Skeletal muscle tissue (tissue), 4 donors: Measurements from ENCODE around the gene KBTBD4. TPM values are rescaled to one million over a fixed set of nuclear protein-coding genes. Genes with fewer than 3 reads are reported as not detected.
A peak's percentile ranks its signal among the peaks of the same experiment; 100 is the strongest.
"Not testable (repeated sequence)": the region's sequence is repeated elsewhere in the genome, so short reads cannot be mapped to it uniquely, and the experiment has no call there.

ENCODE experiments used
- H3K27ac ChIP-seq: one replicate; pipeline ENCODE4 v1.7.0; 2013; ENCODE audit warnings: mild to moderate bottlenecking, low read depth, low read length, inconsistent platforms
- H3K27me3 ChIP-seq, 3 donors: one replicate each; pipeline ENCODE4 v1.7.0; 2013; ENCODE audit warnings: low read length in 3 of 3; ENCODE audit not compliant: control insufficient read depth in 3 of 3, insufficient read depth in 3 of 3
- H3K36me3 ChIP-seq, 3 donors: one replicate each; pipeline ENCODE4 v1.7.0; 2013; ENCODE audit warnings: low read length in 3 of 3; ENCODE audit not compliant: control insufficient read depth in 3 of 3, insufficient read depth in 3 of 3
- H3K4me1 ChIP-seq, 3 donors: one replicate each; pipeline ENCODE4 v1.7.0; 2013; ENCODE audit warnings: low read length in 3 of 3, mild to moderate bottlenecking in 3 of 3; ENCODE audit not compliant: control insufficient read depth in 3 of 3, insufficient read depth in 3 of 3
- H3K4me3 ChIP-seq, 3 donors: one replicate each; pipeline ENCODE4 v1.7.0; 2013; ENCODE audit warnings: low read length in 3 of 3
- H3K9ac ChIP-seq, 3 donors: one replicate each; pipeline ENCODE4 v1.7.0; 2013; ENCODE audit warnings: low read length in 3 of 3, mild to moderate bottlenecking in 3 of 3, moderate library complexity in 2 of 3, low read depth in 1 of 3
- H3K9me3 ChIP-seq, 3 donors: one replicate each; pipeline ENCODE4 v1.7.0; 2013; ENCODE audit warnings: low read length in 3 of 3; ENCODE audit not compliant: control insufficient read depth in 3 of 3
- total RNA-seq: library from RNA; depleted of rRNA; stranded (reverse); fragments of >200 nt; gene quantifications from one replicate; pipeline ENCODE4 v1.2.3, GENCODE V29; 2014
- donor health status: Osteomylitis.

The KBTBD4 gene
- total RNA-seq, 1 donor from 2014 or later = 19.8 TPM

DNA sequence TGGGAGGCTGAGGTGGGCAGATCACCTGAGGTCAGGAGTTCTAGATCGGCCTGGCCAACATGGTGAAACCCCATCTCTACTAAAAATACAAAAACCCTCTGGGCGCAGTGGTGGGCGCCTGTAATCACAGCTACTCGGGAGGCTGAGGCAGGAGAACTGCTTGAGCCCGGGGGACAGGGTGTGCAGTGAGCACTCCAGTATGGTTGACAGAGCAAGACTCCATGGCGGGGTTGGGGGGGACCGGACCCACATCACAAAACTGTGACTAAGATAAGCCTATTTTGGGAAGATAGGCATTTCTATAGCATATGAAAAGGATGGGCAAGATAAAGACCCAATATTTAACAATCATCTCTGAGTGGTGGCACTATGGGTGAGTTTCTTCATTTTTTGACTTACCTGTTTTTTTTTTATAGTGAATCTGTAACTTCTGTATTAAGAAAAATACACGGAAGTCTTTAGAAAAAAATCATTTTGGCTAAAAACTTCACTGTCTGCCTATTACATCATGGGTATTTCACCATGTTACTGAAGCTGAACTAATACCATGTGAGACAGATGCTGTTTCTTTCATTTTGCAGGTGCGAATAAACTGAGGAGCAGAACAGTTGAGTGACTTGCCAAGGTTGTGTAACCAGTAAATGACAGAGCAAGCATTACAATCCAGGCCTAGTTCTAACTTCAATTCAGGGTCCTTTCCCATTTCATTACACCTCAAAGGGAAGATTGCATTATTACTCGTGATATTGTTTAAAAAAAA lies 28.3 kb downstream of the KBTBD4 start:
- Histone ChIP-seq H3K9me3 (no peaks in the 10 kb centered on the region), H3K27ac (peak overlapping the region; percentile 93), H3K27me3 (no peaks in the 10 kb centered on the region), H3K9ac (no peak overlapping the region), H3K4me3 (peak overlapping the region in 1 of 3 donors; percentile 11), H3K4me1 (peaks cover 32 to 41% (median 39%) of the 10 kb centered on the region in 3 donors), H3K36me3 (peaks cover 0 to 2% (median 0%) of the 10 kb centered on the region in 3 donors)

DNA sequence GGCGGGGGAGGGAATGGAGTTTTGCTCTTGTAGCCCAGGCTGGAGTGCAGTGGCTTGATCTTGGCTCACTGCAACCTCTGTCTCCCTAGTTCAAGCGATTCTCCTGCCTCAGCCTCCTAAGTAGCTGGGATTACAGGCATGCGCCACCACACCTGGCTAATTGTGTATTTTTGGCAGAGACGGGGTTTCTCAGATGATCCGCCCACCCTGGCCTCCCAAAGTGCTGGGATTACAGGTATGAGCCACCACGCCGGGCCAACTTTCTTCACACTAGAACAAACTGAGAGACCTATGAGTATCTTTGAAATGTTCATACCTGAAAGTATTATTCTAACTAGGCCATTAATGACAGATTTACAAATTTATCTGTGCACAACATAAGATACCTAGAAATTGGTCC lies 32.5 kb downstream of the KBTBD4 start:
- H3K4me1 ChIP-seq = peaks cover 28 to 34% (median 30%) of the 10 kb centered on the region in 3 donors
- H3K27me3 ChIP-seq, H3K9ac ChIP-seq, H3K36me3 ChIP-seq, H3K4me3 ChIP-seq, H3K9me3 ChIP-seq, H3K27ac ChIP-seq: not testable (repeated sequence)

DNA sequence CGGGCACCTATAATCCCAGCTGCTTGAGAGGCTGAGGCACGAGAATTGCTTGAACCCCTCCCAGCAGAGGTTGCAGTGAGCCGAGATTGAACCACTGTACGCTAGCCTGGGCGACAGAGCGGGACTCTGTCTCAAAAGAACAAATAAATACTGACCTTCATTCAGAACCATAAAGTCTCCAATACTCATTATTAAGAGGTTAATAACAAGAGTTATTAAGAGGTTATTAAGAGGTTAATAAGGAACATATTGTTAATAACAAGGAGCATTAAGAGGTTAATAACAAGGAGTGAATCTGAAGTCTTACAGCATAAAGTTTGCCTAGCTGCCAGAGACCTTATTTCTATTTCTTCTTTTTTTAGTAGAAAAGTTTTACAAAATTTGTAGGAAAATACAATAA lies 33.5 kb downstream of the KBTBD4 start:
- Histone ChIP-seq H3K9ac (no peak overlapping the region), H3K36me3 (no peaks in the 10 kb centered on the region), H3K9me3 (no peaks in the 10 kb centered on the region), H3K27ac (no peak overlapping the region), H3K4me3 (no peak overlapping the region), H3K4me1 (peaks cover 26 to 30% (median 28%) of the 10 kb centered on the region in 3 donors), H3K27me3 (no peaks in the 10 kb centered on the region)

DNA sequence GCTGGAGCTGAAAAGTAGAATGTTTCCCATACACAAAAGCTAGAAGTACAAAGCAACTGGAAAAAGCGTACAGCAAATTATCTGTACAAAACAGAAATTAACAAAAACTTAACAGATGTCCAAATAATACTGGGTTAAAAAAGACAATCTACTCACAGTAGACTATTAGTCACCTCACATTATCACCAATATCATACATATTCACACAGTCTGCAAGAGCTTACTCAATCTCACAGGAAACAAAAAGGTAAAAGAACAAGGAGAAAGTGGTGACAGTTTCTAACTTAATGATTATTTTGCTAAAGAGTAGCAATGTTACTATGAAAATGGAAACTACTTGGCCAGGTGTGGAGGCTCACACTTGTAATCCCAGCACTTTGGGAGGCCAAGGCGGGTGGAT lies 37.7 kb downstream of the KBTBD4 start:
- Histone ChIP-seq H3K4me3 (no peak overlapping the region), H3K27me3 (no peaks in the 10 kb centered on the region), H3K27ac (no peak overlapping the region), H3K4me1 (peaks cover 28 to 36% (median 31%) of the 10 kb centered on the region in 3 donors), H3K36me3 (no peaks in the 10 kb centered on the region), H3K9me3 (no peaks in the 10 kb centered on the region), H3K9ac (no peak overlapping the region)

DNA sequence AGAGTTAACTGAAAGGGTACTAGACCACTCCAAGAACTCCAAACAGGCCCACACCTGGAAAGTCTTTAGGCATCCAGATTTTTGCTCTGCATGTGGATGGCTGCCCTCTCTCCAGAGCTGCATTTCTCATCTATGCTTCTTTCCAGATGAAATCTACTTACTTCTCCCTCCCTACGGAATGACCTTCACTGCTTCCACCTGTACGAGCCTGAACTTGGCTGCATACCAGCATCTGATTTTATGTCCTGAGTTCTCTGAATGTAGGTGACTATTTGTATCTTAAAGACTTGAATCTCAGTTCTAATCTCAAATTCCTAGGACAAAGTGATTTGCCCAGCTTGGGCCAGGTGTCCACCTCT lies 39.1 kb downstream of the KBTBD4 start:
- Histone ChIP-seq H3K9ac (no peak overlapping the region), H3K4me1 (peaks cover 28 to 37% (median 31%) of the 10 kb centered on the region in 3 donors), H3K27ac (no peak overlapping the region), H3K4me3 (no peak overlapping the region), H3K27me3 (no peaks in the 10 kb centered on the region), H3K36me3 (no peaks in the 10 kb centered on the region), H3K9me3 (no peaks in the 10 kb centered on the region)

DNA sequence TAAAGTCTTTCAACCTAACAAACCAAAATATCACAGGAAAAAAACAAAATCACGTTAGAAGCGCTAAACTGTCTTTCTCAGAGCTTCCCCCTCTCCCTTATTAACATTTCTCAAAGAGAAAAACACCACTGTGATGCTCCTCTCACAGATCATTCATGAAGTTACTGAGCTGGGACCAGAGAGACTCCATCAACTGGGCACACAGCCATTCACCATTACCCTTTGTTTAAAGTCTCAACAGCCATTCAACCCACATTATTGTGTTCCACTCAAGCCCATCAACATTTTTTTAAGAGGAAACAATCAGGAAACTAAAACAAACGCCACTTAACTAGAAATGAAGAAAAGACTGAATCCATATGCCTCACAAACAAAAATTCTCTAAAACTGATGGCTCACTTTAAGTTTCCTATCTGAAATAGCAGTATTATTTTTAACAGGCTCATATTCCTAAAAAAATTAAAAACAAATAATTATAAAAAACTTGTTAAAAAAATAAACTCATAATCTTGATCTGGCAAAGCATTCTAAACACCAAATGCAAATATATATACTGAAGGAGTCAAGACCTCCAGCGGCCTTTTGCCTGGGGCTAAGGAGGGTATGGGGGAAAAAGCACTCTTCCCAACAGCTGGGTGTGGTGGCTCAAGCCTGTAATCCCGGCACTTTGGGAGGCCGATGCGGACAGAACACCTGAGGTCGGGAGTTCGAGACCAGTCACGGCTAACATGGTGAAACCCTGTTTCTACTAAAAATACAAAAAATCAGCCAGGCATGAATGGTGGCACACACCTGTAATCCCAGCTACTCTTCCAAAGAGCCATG lies 39.8 kb downstream of the KBTBD4 start:
- Histone ChIP-seq H3K27me3 (no peaks in the 10 kb centered on the region), H3K9me3 (no peaks in the 10 kb centered on the region), H3K36me3 (no peaks in the 10 kb centered on the region), H3K4me1 (peaks cover 26 to 31% (median 27%) of the 10 kb centered on the region in 3 donors), H3K9ac (no peak overlapping the region), H3K4me3 (no peak overlapping the region), H3K27ac (no peak overlapping the region)

DNA sequence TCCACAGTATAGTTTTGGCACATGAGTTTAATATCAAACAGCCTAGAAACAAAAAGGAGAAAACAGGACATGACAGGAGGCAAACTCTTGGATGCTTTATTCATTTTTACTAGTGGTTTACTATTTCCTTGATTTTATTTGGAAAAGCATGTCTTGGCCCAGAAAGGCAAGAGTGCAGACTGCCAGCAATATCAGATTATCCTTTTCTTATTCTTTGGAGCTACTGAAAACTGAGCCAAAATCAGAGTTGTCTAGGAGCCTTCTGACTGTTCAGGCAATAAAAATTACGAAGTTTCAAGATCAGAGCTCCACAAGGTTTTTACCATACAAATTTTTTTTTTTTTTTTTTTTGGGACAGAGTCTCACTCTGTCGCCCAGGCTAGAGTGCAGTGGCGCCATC lies 41.9 kb downstream of the KBTBD4 start:
- Histone ChIP-seq H3K27ac (no peak overlapping the region), H3K9ac (no peak overlapping the region), H3K9me3 (no peaks in the 10 kb centered on the region), H3K27me3 (no peaks in the 10 kb centered on the region), H3K4me3 (no peak overlapping the region), H3K36me3 (no peaks in the 10 kb centered on the region), H3K4me1 (peaks cover 27 to 40% (median 30%) of the 10 kb centered on the region in 3 donors)

DNA sequence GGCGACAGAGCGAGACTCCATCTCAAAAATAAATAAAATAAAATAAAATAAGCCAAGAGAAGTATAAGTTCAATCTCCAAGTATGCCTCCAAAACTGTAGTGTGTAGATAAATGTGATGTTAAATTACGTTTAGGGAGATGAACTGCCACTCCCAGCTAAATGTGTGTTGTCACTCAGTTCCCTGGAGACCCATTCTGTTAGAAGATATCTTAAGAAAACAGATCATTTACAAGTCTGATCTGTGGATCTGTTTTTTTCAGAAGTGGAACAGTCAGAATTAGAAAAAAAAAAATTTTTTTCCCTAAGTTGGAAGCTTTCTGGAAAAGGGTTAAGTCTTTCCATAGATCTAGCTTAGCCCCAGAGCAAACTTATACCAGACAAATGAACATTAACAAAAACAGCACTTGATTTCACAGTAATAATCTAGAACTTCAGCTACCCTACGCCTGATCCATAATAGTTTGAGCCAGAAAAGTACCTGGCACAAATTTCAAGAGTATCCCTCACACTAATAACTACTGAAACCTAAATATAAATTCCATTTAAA lies 44.0 kb downstream of the KBTBD4 start:
- H3K36me3 ChIP-seq = no peaks in the 10 kb centered on the region
- H3K4me3 ChIP-seq = no peak overlapping the region
- no peak overlapping the region for H3K9ac ChIP-seq
- H3K27ac ChIP-seq = no peak overlapping the region
- H3K4me1 ChIP-seq = peaks cover 13 to 37% (median 22%) of the 10 kb centered on the region in 3 donors
- no peaks in the 10 kb centered on the region for H3K9me3 ChIP-seq
- no peaks in the 10 kb centered on the region for H3K27me3 ChIP-seq

DNA sequence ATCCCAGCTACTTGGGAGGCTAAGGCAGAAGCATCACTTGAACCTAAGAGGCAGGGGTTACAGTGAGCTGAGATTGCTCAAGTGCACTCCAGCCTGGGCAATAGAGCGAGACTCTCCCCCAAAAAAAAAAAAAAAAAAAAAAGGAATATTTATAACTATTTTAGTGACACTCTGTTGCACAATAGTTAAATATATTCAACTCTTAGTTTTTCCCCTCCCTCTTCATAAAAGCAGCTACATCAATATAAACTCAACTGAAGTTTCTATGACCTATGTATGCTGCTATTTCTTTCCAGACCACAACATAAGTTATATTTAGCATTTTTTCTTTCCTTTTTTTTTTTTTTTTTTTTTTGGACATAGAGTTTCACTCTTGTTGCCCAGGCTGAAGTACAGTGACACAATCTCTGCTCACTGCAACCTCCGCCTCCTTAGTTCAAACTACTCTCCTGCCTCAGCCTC lies 45.0 kb downstream of the KBTBD4 start:
- H3K36me3 ChIP-seq = no peaks in the 10 kb centered on the region
- H3K27ac ChIP-seq = no peak overlapping the region
- peaks cover 7 to 30% (median 15%) of the 10 kb centered on the region in 3 donors for H3K4me1 ChIP-seq
- no peaks in the 10 kb centered on the region for H3K9me3 ChIP-seq
- no peaks in the 10 kb centered on the region for H3K27me3 ChIP-seq
- no peak overlapping the region for H3K4me3 ChIP-seq
- no peak overlapping the region for H3K9ac ChIP-seq
